H9 (cell line): ENCODE measurements around the gene SLC15A5. TPM values are rescaled to one million over a fixed set of nuclear protein-coding genes. Genes with fewer than 3 reads are reported as not detected.

Experiments
- DNase-seq: peaks from one replicate; pipeline ENCODE4 v3.0.0-alpha.2; 2017
- H2AFZ ChIP-seq: one replicate; pipeline ENCODE4 v1.6.1; 2013; ENCODE audit warnings: mild to moderate bottlenecking, low read length, control low read depth, moderate library complexity
- H2AK5ac ChIP-seq: 2 replicates; pipeline ENCODE4 v1.6.1; 2013; ENCODE audit warnings: low read length, control low read depth, mixed read lengths; ENCODE audit not compliant: insufficient read length
- H2BK120ac ChIP-seq: one replicate; pipeline ENCODE4 v1.6.1; 2013; ENCODE audit warnings: low read depth, mild to moderate bottlenecking, low read length, control low read depth, inconsistent platforms; ENCODE audit not compliant: poor library complexity, severe bottlenecking
- H2BK12ac ChIP-seq: 2 replicates; pipeline ENCODE4 v1.6.1; 2013; ENCODE audit warnings: low read length, control low read depth, mixed read lengths, low read depth; ENCODE audit not compliant: insufficient read length
- H2BK15ac ChIP-seq: 2 replicates; pipeline ENCODE4 v1.6.1; 2013; ENCODE audit warnings: low read depth, low read length, control low read depth
- H2BK20ac ChIP-seq: one replicate; pipeline ENCODE4 v1.6.1; 2013; ENCODE audit warnings: low read depth, mild to moderate bottlenecking, low read length, control low read depth, inconsistent platforms; ENCODE audit not compliant: poor library complexity, severe bottlenecking
- H2BK5ac ChIP-seq: 2 replicates; pipeline ENCODE4 v1.6.1; 2013; ENCODE audit warnings: low read length, control low read depth, mixed read lengths; ENCODE audit not compliant: insufficient read length
- H3K14ac ChIP-seq: 2 replicates; pipeline ENCODE4 v1.6.1; 2013; ENCODE audit warnings: low read length, control low read depth; ENCODE audit not compliant: insufficient read depth
- H3K18ac ChIP-seq: 2 replicates; pipeline ENCODE4 v1.6.1; 2013; ENCODE audit warnings: low read depth, mild to moderate bottlenecking, mixed read lengths, low read length, control low read depth; ENCODE audit not compliant: insufficient read length
- H3K23ac ChIP-seq: 2 replicates; pipeline ENCODE4 v1.6.1; 2013; ENCODE audit warnings: low read length, control low read depth, mixed read lengths, low read depth; ENCODE audit not compliant: insufficient read length
- H3K23me2 ChIP-seq: 2 replicates; pipeline ENCODE4 v1.6.1; 2013; ENCODE audit warnings: low read depth, mild to moderate bottlenecking, mixed read lengths, low read length, control low read depth; ENCODE audit not compliant: insufficient read length, poor library complexity, severe bottlenecking
- H3K27ac ChIP-seq: 2 replicates; pipeline ENCODE4 v1.5.1; 2013; ENCODE audit warnings: low read length, control low read depth, mixed read lengths, low read depth; ENCODE audit not compliant: insufficient read length
- H3K27me3 ChIP-seq: 2 replicates; pipeline ENCODE4 v1.6.1; 2013; ENCODE audit warnings: low read length, control low read depth, inconsistent platforms; ENCODE audit not compliant: insufficient read depth
- H3K4ac ChIP-seq: 2 replicates; pipeline ENCODE4 v1.6.1; 2013; ENCODE audit warnings: low read depth, mild to moderate bottlenecking, control low read depth, inconsistent platforms, low read length, moderate library complexity
- H3K4me1 ChIP-seq: 2 replicates; pipeline ENCODE4 v1.6.1; 2013; ENCODE audit warnings: low read length, control low read depth, inconsistent platforms; ENCODE audit not compliant: insufficient read depth
- H3K4me2 ChIP-seq: 2 replicates; pipeline ENCODE4 v1.6.1; 2013; ENCODE audit warnings: low read length, control low read depth, mixed read lengths; ENCODE audit not compliant: insufficient read length, insufficient read depth
- H3K56ac ChIP-seq: 2 replicates; pipeline ENCODE4 v1.6.1; 2013; ENCODE audit warnings: low read depth, mild to moderate bottlenecking, mixed read lengths, low read length, control low read depth; ENCODE audit not compliant: insufficient read length
- H3K79me1 ChIP-seq: 2 replicates; pipeline ENCODE4 v1.6.1; 2013; ENCODE audit warnings: low read depth, mild to moderate bottlenecking, moderate library complexity, low read length, control low read depth, inconsistent platforms; ENCODE audit not compliant: insufficient read depth, poor library complexity, severe bottlenecking
- H3K79me2 ChIP-seq: 2 replicates; pipeline ENCODE4 v1.6.1; 2013; ENCODE audit warnings: low read length, control low read depth, inconsistent platforms; ENCODE audit not compliant: insufficient read depth
- H3K9ac ChIP-seq: 2 replicates; pipeline ENCODE4 v1.6.1; 2013; ENCODE audit warnings: low read length, control low read depth, mixed read lengths; ENCODE audit not compliant: insufficient read length; ENCODE audit errors: extremely low read depth
- H3K9me3 ChIP-seq: one replicate; pipeline ENCODE4 v1.6.1; 2013; ENCODE audit warnings: low read depth, low read length, inconsistent platforms; ENCODE audit not compliant: control insufficient read depth
- H3T11ph ChIP-seq: one replicate; pipeline ENCODE4 v1.6.1; 2013; ENCODE audit warnings: mild to moderate bottlenecking, low read length, control low read depth, inconsistent platforms
- H4K20me1 ChIP-seq: one replicate; pipeline ENCODE4 v1.6.1; 2013; ENCODE audit not compliant: control insufficient read depth, insufficient read length, insufficient read depth
- H4K5ac ChIP-seq: 2 replicates; pipeline ENCODE4 v1.6.1; 2013; ENCODE audit warnings: low read depth, mild to moderate bottlenecking, mixed read lengths, low read length, control low read depth; ENCODE audit not compliant: insufficient read length
- H4K8ac ChIP-seq: replicated peaks from 2 replicates; pipeline ENCODE4 v1.6.1; 2013; ENCODE audit warnings: low read length, control low read depth, mixed read lengths, low read depth; ENCODE audit not compliant: insufficient read length
- H4K91ac ChIP-seq: 2 replicates; pipeline ENCODE4 v1.6.1; 2013; ENCODE audit warnings: low read depth, mild to moderate bottlenecking, moderate library complexity, mixed read lengths, low read length, control low read depth; ENCODE audit not compliant: insufficient read length
- H3K27ac Mint-ChIP-seq, 3 experiments: 2 replicates in 2 of 3; 3 replicates in 1 of 3; pipeline ENCODE4 v1.8.0; 2020 to 2021; ENCODE audit warnings: mixed read lengths in 3 of 3, mild to moderate bottlenecking in 1 of 3, moderate library complexity in 1 of 3
- H3K27me3 Mint-ChIP-seq: 2 replicates; pipeline ENCODE4 v1.8.0; 2021; ENCODE audit warnings: low read depth, mild to moderate bottlenecking, moderate library complexity, mixed read lengths
- H3K36me3 Mint-ChIP-seq, 3 experiments: 2 replicates in 2 of 3; 3 replicates in 1 of 3; pipeline ENCODE4 v1.8.0; 2020 to 2021; ENCODE audit warnings: low read depth in 3 of 3, mixed read lengths in 3 of 3; ENCODE audit not compliant: insufficient read depth in 1 of 3
- H3K4me1 Mint-ChIP-seq, 2 experiments: 2 replicates each; pipeline ENCODE4 v1.8.0; 2020; ENCODE audit warnings: mixed read lengths in 2 of 2
- H3K4me3 Mint-ChIP-seq, 2 experiments: 2 replicates in 1 of 2; 3 replicates in 1 of 2; pipeline ENCODE4 v1.8.0; 2020 to 2021; ENCODE audit warnings: mild to moderate bottlenecking in 2 of 2, mixed read lengths in 2 of 2, moderate library complexity in 1 of 2
- H3K9me3 Mint-ChIP-seq, 2 experiments: 2 replicates in 1 of 2; 3 replicates in 1 of 2; pipeline ENCODE4 v1.8.0; 2020; ENCODE audit warnings: mild to moderate bottlenecking in 2 of 2, mixed read lengths in 2 of 2, moderate library complexity in 1 of 2
- WGBS: extraction: QIAGEN DNeasy Blood & Tissue Kit; methylation state at CpG from one replicate; pipeline ENCODE4 v1.1.7; 2013; ENCODE audit warnings: missing lambda C conversion rate, low lambda C conversion rate, mixed read lengths; ENCODE audit not compliant: insufficient read length; ENCODE audit errors: extremely low coverage; 5-methylcytosine and 5-hydroxymethylcytosine counted together
- total RNA-seq: library from RNA; stranded (reverse); gene quantifications from 2 replicates; pipeline ENCODE4 v1.2.1, GENCODE V29; 2021
- TF ChIP-seq, protein P1 (sequence below): fragments of 200-600 bp; sonication (generic); conservative IDR thresholded peaks from 3 replicates; pipeline ENCODE4 v1.8.0; 2021; ENCODE audit warnings: antibody characterized with exemption, mild to moderate bottlenecking

The SLC15A5 gene
- total RNA-seq, 1 experiment from 2014 or later = not detected

DNA sequence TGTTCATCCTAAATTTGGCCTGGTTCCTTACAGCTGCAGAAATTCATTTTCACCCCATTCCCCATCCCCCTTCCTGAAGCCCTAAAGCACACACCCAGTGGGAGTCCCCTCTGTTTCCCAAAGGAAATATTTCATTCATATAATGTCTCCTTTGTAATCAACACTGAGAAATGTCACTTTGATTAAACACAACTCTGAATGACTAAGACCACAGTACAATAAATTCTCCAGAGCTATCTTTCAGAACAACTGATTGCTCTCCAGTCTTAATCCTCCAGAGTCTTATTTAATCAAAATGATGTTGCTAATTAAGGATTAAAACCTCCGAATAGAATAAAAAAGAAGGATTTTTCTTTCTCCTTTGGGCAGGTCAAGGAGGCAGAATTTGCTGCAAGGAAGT lies 6.4 kb downstream of the SLC15A5 start:
- Histone ChIP-seq H4K20me1 (no peaks in the 10 kb centered on the region), H3K27me3 (no peaks in the 10 kb centered on the region), H2AK5ac (no peak overlapping the region), H3K23me2 (no peaks in the 10 kb centered on the region), H4K8ac (no peak overlapping the region), H2BK5ac (no peak overlapping the region), H2BK12ac (no peak overlapping the region), H3K23ac (no peak overlapping the region), H3K9ac (no peak overlapping the region), H3K79me1 (no peaks in the 10 kb centered on the region), H2BK20ac (no peak overlapping the region), H2AFZ (no peak overlapping the region), H4K91ac (no peak overlapping the region), H2BK120ac (no peak overlapping the region), H3K14ac (no peak overlapping the region), H3K4ac (no peak overlapping the region), H3T11ph (no peak overlapping the region), H3K4me1 (no peaks in the 10 kb centered on the region; the same call in 1 of the 2 replicates), H3K56ac (no peak overlapping the region), H3K79me2 (no peaks in the 10 kb centered on the region), H2BK15ac (no peak overlapping the region), H3K27ac (no peak overlapping the region), H3K18ac (no peak overlapping the region), H3K4me2 (no peak overlapping the region), H3K9me3 (no peaks in the 10 kb centered on the region), H4K5ac (no peak overlapping the region)
- DNase-seq = no peak
- Mint-ChIP-seq H3K4me3 (no peak overlapping the region), H3K36me3 (no peaks in the 10 kb centered on the region), H3K27ac (no peak overlapping the region; a peak in 1 of 7 replicates), H3K27me3 (no peaks in the 10 kb centered on the region), H3K9me3 (no peaks in the 10 kb centered on the region), H3K4me1 (peaks cover 3 to 9% of the 10 kb centered on the region in 2 experiments)
- WGBS = no CpG with 5 or more reads among the region's 1 CpG
- TF ChIP-seq, protein P1, sequence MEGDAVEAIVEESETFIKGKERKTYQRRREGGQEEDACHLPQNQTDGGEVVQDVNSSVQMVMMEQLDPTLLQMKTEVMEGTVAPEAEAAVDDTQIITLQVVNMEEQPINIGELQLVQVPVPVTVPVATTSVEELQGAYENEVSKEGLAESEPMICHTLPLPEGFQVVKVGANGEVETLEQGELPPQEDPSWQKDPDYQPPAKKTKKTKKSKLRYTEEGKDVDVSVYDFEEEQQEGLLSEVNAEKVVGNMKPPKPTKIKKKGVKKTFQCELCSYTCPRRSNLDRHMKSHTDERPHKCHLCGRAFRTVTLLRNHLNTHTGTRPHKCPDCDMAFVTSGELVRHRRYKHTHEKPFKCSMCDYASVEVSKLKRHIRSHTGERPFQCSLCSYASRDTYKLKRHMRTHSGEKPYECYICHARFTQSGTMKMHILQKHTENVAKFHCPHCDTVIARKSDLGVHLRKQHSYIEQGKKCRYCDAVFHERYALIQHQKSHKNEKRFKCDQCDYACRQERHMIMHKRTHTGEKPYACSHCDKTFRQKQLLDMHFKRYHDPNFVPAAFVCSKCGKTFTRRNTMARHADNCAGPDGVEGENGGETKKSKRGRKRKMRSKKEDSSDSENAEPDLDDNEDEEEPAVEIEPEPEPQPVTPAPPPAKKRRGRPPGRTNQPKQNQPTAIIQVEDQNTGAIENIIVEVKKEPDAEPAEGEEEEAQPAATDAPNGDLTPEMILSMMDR = no peak
